Measurements from ENCODE around the gene MCF2L2.

DNA sequence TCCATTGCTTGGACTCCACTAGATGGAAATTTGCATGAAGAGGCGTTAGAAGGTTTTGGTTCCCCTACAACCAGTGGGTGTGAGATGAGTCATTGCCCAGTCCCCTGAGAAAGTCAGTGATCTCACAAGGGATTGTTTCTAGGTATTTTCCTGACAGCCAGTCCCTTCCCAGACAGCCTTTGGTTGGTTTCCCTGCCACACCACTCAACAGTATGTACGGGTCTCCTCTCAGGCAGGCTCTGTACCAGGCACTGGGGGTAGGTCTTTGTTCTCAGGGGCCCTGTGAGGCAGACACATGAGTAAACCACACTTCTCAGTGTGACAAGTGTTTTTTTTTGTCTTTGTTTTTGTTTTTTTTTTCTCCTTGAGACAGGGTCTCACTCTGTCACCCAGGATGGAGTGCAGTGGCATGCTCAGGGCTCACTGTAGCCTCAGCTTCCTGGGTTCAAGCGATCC is 269.8 kb downstream of the MCF2L2 start:
- no peak for TF ChIP-seq CSRNP3 (CRISPR knock-in tag; IDR thresholded peaks at IDR 0.05)
- no peak for TF ChIP-seq ZFP30 (CRISPR knock-in tag; IDR thresholded peaks at IDR 0.05)
- no peak for TF ChIP-seq PPARA (CRISPR knock-in tag; IDR thresholded peaks at IDR 0.05; ENCODE audit: borderline replicate concordance)

Measured in SK-N-SH treated with all-trans-retinoic acid at 6 μM for 48 hours (cell line).